Measurements from ENCODE around the gene CLEC19A.

DNA sequence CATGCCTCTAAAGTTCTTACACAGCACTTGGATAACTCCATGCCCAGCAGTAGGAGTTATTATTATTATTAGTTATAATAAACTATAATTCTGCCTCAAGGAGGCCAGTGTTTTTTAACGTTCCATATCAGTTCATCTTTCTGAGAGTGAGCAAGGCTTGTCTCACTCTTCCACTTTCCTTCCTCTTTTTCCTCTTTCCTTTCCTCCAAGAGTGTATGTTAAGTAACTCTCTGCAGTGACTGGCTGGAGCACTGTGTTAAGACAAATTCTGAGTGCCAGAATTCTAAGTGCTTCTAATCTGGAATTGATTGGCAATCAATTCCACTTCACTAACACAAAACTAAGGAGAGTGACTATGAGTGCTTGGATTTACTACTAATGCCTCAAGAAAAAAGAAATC is 16.4 kb downstream of the CLEC19A start:
- no peak for TF ChIP-seq CTCF (IDR thresholded peaks at IDR 0.05)
- TF ChIP-seq POLR2AphosphoS5 (IDR thresholded peaks at IDR 0.05; ENCODE audit: low read depth, low read length): no peak

Measured in Panc1 (cell line).